ENCODE results near the gene CSRNP3. TPM values are rescaled to one million over a fixed set of nuclear protein-coding genes. Genes with fewer than 3 reads are reported as not detected.

Gene CSRNP3
- total RNA-seq, 2 donors from 2014 or later = not detected

GRCh38 chr2:165593081-165593480 lies 123.6 kb downstream of the CSRNP3 start:
- H3K4me3 Mint-ChIP-seq = no peak overlapping the region
- DNase-seq = no peak
- no peaks in the 10 kb centered on the region for H3K9me3 ChIP-seq (ENCODE audit: control insufficient read depth, low read length, poor library complexity, severe bottlenecking)
- H3K27me3 Mint-ChIP-seq = no peaks in the 10 kb centered on the region
- no peak for ATAC-seq
- H3K27ac Mint-ChIP-seq = no peak overlapping the region
- H3K4me1 Mint-ChIP-seq = peaks cover 2% of the 10 kb centered on the region
- H3K36me3 Mint-ChIP-seq (ENCODE audit: low read depth) = no peaks in the 10 kb centered on the region

GRCh38 chr2:165594231-165594934 lies 124.9 kb downstream of the CSRNP3 start:
- no peaks in the 10 kb centered on the region for H3K27me3 Mint-ChIP-seq
- no peaks in the 10 kb centered on the region for H3K36me3 Mint-ChIP-seq (ENCODE audit: low read depth)
- no peak overlapping the region for H3K4me3 Mint-ChIP-seq
- no peaks in the 10 kb centered on the region for H3K9me3 ChIP-seq (ENCODE audit: control insufficient read depth, low read length, poor library complexity, severe bottlenecking)
- no peak for DNase-seq
- no peak overlapping the region for H3K27ac Mint-ChIP-seq
- no peak for ATAC-seq
- peaks cover 6% of the 10 kb centered on the region for H3K4me1 Mint-ChIP-seq

GRCh38 chr2:165594935-165595255 lies 125.4 kb downstream of the CSRNP3 start:
- DNase-seq = no peak
- H3K4me1 Mint-ChIP-seq = peaks cover 6% of the 10 kb centered on the region
- no peaks in the 10 kb centered on the region for H3K9me3 ChIP-seq (ENCODE audit: control insufficient read depth, low read length, poor library complexity, severe bottlenecking)
- no peak overlapping the region for H3K27ac Mint-ChIP-seq
- ATAC-seq = peak; percentile 42
- H3K27me3 Mint-ChIP-seq = no peaks in the 10 kb centered on the region
- H3K4me3 Mint-ChIP-seq = no peak overlapping the region
- no peaks in the 10 kb centered on the region for H3K36me3 Mint-ChIP-seq (ENCODE audit: low read depth)

GRCh38 chr2:165596788-165597187 lies 127.3 kb downstream of the CSRNP3 start:
- no peak overlapping the region for H3K4me3 Mint-ChIP-seq
- no peaks in the 10 kb centered on the region for H3K36me3 Mint-ChIP-seq (ENCODE audit: low read depth)
- DNase-seq = no peak
- H3K4me1 Mint-ChIP-seq = peaks cover 6% of the 10 kb centered on the region
- no peak for ATAC-seq
- no peaks in the 10 kb centered on the region for H3K9me3 ChIP-seq (ENCODE audit: control insufficient read depth, low read length, poor library complexity, severe bottlenecking)
- H3K27ac Mint-ChIP-seq = no peak overlapping the region
- no peaks in the 10 kb centered on the region for H3K27me3 Mint-ChIP-seq

GRCh38 chr2:165601065-165601830 lies 131.8 kb downstream of the CSRNP3 start:
- H3K9me3 ChIP-seq (ENCODE audit: control insufficient read depth, low read length, poor library complexity, severe bottlenecking) = no peaks in the 10 kb centered on the region
- Mint-ChIP-seq H3K27me3 (peaks cover 7% of the 10 kb centered on the region), H3K4me1 (peaks cover 4% of the 10 kb centered on the region), H3K36me3 (ENCODE audit: low read depth) (no peaks in the 10 kb centered on the region), H3K4me3 (no peak overlapping the region), H3K27ac (no peak overlapping the region)
- DNase-seq = no peak
- no peak for ATAC-seq

- no peak for DNase-seq
- no peak for ATAC-seq
- Mint-ChIP-seq H3K36me3 (ENCODE audit: low read depth) (no peaks in the 10 kb centered on the region), H3K4me1 (peaks cover 4% of the 10 kb centered on the region), H3K27ac (no peak overlapping the region), H3K4me3 (no peak overlapping the region), H3K27me3 (peaks cover 7% of the 10 kb centered on the region)
- no peaks in the 10 kb centered on the region for H3K9me3 ChIP-seq (ENCODE audit: control insufficient read depth, low read length, poor library complexity, severe bottlenecking)
Measured at GRCh38 chr2:165601928-165602521, 132.5 kb downstream of the CSRNP3 start.

- ATAC-seq = no peak
- DNase-seq = no peak
- Mint-ChIP-seq H3K27me3 (peaks cover 11% of the 10 kb centered on the region), H3K27ac (no peak overlapping the region), H3K4me3 (no peak overlapping the region), H3K36me3 (ENCODE audit: low read depth) (no peaks in the 10 kb centered on the region), H3K4me1 (peaks cover 5% of the 10 kb centered on the region)
- H3K9me3 ChIP-seq (ENCODE audit: control insufficient read depth, low read length, poor library complexity, severe bottlenecking) = no peaks in the 10 kb centered on the region
Measured at GRCh38 chr2:165609672-165610071, 140.2 kb downstream of the CSRNP3 start.

- DNase-seq = no peak
- no peaks in the 10 kb centered on the region for H3K36me3 Mint-ChIP-seq (ENCODE audit: low read depth)
- ATAC-seq = no peak
- H3K9me3 ChIP-seq (ENCODE audit: control insufficient read depth, low read length, poor library complexity, severe bottlenecking) = no peaks in the 10 kb centered on the region
- H3K4me1 Mint-ChIP-seq = peaks cover 5% of the 10 kb centered on the region
- H3K27ac Mint-ChIP-seq = no peak overlapping the region
- no peak overlapping the region for H3K4me3 Mint-ChIP-seq
- peaks cover 4% of the 10 kb centered on the region for H3K27me3 Mint-ChIP-seq
Measured at GRCh38 chr2:165610591-165611029, 141.1 kb downstream of the CSRNP3 start.

- H3K4me1 Mint-ChIP-seq = no peaks in the 10 kb centered on the region
- DNase-seq (no peak), ATAC-seq (no peak)
- no peaks in the 10 kb centered on the region for H3K9me3 ChIP-seq (ENCODE audit: control insufficient read depth, low read length, poor library complexity, severe bottlenecking)
- H3K36me3 Mint-ChIP-seq (ENCODE audit: low read depth) = no peaks in the 10 kb centered on the region
- H3K27me3 Mint-ChIP-seq = no peaks in the 10 kb centered on the region
- H3K27ac Mint-ChIP-seq = no peak overlapping the region
- H3K4me3 Mint-ChIP-seq = no peak overlapping the region
Measured at GRCh38 chr2:165617741-165618481, 148.4 kb downstream of the CSRNP3 start.

- ATAC-seq = no peak
- DNase-seq = no peak
- Mint-ChIP-seq H3K4me1 (no peaks in the 10 kb centered on the region), H3K27ac (no peak overlapping the region), H3K36me3 (ENCODE audit: low read depth) (peaks cover 2% of the 10 kb centered on the region), H3K4me3 (no peak overlapping the region), H3K27me3 (no peaks in the 10 kb centered on the region)
- no peaks in the 10 kb centered on the region for H3K9me3 ChIP-seq (ENCODE audit: control insufficient read depth, low read length, poor library complexity, severe bottlenecking)
Measured at GRCh38 chr2:165618806-165619205, 149.3 kb downstream of the CSRNP3 start.

- DNase-seq (no peak), ATAC-seq (no peak)
- H3K4me1 Mint-ChIP-seq = no peaks in the 10 kb centered on the region
- peaks cover 6% of the 10 kb centered on the region for H3K27me3 Mint-ChIP-seq
- peaks cover 3% of the 10 kb centered on the region for H3K36me3 Mint-ChIP-seq (ENCODE audit: low read depth)
- no peak overlapping the region for H3K27ac Mint-ChIP-seq
- no peak overlapping the region for H3K4me3 Mint-ChIP-seq
- H3K9me3 ChIP-seq (ENCODE audit: control insufficient read depth, low read length, poor library complexity, severe bottlenecking) = no peaks in the 10 kb centered on the region
Measured at GRCh38 chr2:165621086-165621560, 151.6 kb downstream of the CSRNP3 start.

GRCh38 chr2:165623161-165623560 lies 153.7 kb downstream of the CSRNP3 start:
- peaks cover 3% of the 10 kb centered on the region for H3K36me3 Mint-ChIP-seq (ENCODE audit: low read depth)
- H3K9me3 ChIP-seq (ENCODE audit: control insufficient read depth, low read length, poor library complexity, severe bottlenecking) = no peaks in the 10 kb centered on the region
- H3K4me1 Mint-ChIP-seq = no peaks in the 10 kb centered on the region
- ATAC-seq (no peak), DNase-seq (no peak)
- no peak overlapping the region for H3K27ac Mint-ChIP-seq
- no peak overlapping the region for H3K4me3 Mint-ChIP-seq
- H3K27me3 Mint-ChIP-seq = peaks cover 6% of the 10 kb centered on the region

Measured in T-helper 17 cell (primary cell).